Esophagus muscularis mucosa (tissue), 3 donors: Measurements from ENCODE around the gene PSPH.

Experiments
- POLR2A ChIP-seq: fragments of 450-650 bp; IDR thresholded peaks from one replicate; pipeline ENCODE4 v1.6.1; 2017; ENCODE audit warnings: antibody characterized with exemption, moderate library complexity, mild to moderate bottlenecking, low read depth
- TF ChIP-seq, protein P1 (sequence below), 3 experiments: fragments of 200-600 bp in 2 of 3; fragments of 450-650 bp in 1 of 3; sonication (generic) in 2 of 3; IDR thresholded peaks; one replicate each; pipeline ENCODE4 v1.5.1; 2017 to 2019; ENCODE audit warnings: antibody characterized with exemption in 3 of 3, mild to moderate bottlenecking in 2 of 3, moderate library complexity in 1 of 3

DNA sequence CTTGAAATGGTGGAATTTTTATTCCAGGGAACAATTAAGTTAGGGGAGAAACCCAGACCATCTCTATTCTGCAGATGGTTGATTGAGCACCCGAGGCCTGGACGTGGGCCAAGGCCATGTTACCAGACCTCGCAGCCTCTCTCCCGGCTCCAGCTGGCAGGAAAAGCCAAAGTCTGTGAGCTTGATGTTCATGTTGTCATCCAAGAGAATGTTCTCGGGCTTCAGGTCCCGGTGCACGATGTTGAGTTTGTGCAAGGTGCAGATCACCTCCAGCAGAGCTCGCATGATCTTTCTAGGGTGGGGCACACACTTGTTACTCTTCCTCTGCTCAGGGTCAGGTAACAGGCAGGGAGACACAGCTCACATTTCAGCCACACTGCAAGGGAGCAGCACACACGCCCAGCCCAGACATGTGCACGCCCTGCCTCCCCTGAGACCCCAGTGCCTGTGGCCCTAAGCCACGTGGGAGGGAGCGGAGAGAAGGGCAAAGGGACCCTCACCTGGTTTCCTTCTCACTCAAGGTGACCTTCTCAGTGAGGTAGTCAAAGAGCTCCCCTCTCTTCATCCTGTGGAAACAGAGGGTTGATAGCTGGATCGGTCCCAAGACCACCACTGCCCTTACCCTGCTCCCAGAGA lies 32.0 kb upstream of the PSPH start:
- TF ChIP-seq, protein P1, sequence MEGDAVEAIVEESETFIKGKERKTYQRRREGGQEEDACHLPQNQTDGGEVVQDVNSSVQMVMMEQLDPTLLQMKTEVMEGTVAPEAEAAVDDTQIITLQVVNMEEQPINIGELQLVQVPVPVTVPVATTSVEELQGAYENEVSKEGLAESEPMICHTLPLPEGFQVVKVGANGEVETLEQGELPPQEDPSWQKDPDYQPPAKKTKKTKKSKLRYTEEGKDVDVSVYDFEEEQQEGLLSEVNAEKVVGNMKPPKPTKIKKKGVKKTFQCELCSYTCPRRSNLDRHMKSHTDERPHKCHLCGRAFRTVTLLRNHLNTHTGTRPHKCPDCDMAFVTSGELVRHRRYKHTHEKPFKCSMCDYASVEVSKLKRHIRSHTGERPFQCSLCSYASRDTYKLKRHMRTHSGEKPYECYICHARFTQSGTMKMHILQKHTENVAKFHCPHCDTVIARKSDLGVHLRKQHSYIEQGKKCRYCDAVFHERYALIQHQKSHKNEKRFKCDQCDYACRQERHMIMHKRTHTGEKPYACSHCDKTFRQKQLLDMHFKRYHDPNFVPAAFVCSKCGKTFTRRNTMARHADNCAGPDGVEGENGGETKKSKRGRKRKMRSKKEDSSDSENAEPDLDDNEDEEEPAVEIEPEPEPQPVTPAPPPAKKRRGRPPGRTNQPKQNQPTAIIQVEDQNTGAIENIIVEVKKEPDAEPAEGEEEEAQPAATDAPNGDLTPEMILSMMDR (IDR thresholded peaks at IDR 0.05), result no peak
- no peak for TF ChIP-seq POLR2A
